22Rv1 (cell line): ENCODE measurements around the gene SLC30A9.

ENCODE experiments used
- ZFX ChIP-seq: fragments of 450-650 bp; IDR thresholded peaks from 2 replicates; pipeline ENCODE4 v1.6.1; 2017; ENCODE audit warnings: antibody characterized with exemption, borderline replicate concordance
- TF ChIP-seq, protein P1 (sequence below): fragments of 450-650 bp; IDR thresholded peaks from 2 replicates; pipeline ENCODE4 v1.5.1; 2017; ENCODE audit warnings: mild to moderate bottlenecking

GRCh38 chr4:42066402-42066801 lies 76.1 kb downstream of the SLC30A9 start:
- TF ChIP-seq ZFX = no peak
- TF ChIP-seq, protein P1, sequence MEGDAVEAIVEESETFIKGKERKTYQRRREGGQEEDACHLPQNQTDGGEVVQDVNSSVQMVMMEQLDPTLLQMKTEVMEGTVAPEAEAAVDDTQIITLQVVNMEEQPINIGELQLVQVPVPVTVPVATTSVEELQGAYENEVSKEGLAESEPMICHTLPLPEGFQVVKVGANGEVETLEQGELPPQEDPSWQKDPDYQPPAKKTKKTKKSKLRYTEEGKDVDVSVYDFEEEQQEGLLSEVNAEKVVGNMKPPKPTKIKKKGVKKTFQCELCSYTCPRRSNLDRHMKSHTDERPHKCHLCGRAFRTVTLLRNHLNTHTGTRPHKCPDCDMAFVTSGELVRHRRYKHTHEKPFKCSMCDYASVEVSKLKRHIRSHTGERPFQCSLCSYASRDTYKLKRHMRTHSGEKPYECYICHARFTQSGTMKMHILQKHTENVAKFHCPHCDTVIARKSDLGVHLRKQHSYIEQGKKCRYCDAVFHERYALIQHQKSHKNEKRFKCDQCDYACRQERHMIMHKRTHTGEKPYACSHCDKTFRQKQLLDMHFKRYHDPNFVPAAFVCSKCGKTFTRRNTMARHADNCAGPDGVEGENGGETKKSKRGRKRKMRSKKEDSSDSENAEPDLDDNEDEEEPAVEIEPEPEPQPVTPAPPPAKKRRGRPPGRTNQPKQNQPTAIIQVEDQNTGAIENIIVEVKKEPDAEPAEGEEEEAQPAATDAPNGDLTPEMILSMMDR = no peak
